Adrenal gland (tissue), 12 donors: Measurements from ENCODE around the gene PABPN1. TPM values are rescaled to one million over a fixed set of nuclear protein-coding genes. Genes with fewer than 3 reads are reported as not detected.

ENCODE experiments used
- DNase-seq, 7 donors: peaks; one replicate each; pipeline ENCODE4 v3.0.0-alpha.2; 2019 to 2020
- H3K27ac ChIP-seq, 5 donors: fragments of 200-600 bp; sonication (generic) in 4 of 5; 1 replicate in 3 of 5; 2 replicates in 2 of 5; pipeline versions ENCODE4 v1.5.1 to v1.8.0; 2016 to 2020; ENCODE audit warnings: mild to moderate bottlenecking in 1 of 5
- H3K27me3 ChIP-seq: fragments of 200-600 bp; 2 replicates; pipeline ENCODE4 v1.8.0; 2021
- H3K36me3 ChIP-seq, 2 donors: fragments of 200-600 bp; replicated peaks in 1 of 2; 1 replicate in 1 of 2; 2 replicates in 1 of 2; pipeline versions ENCODE4 v1.5.1 to v1.8.0; 2018 to 2022
- H3K4me1 ChIP-seq, 2 donors: fragments of 200-600 bp; replicated peaks in 1 of 2; 1 replicate in 1 of 2; 2 replicates in 1 of 2; pipeline versions ENCODE4 v1.5.1 to v1.8.0; 2018 to 2021
- H3K4me3 ChIP-seq, 4 donors: fragments of 200-600 bp; sonication (generic) in 3 of 4; one replicate each; pipeline ENCODE4 v1.5.1; 2016 to 2018
- H3K9me3 ChIP-seq, 3 donors: fragments of 200-600 bp; sonication (generic) in 1 of 3; replicated peaks in 1 of 3; 1 replicate in 2 of 3; 2 replicates in 1 of 3; pipeline versions ENCODE4 v1.5.1 to v1.8.0; 2016 to 2021
- CTCF ChIP-seq, 6 experiments: fragments of 450-650 bp in 4 of 6; fragments of 200-600 bp in 2 of 6; sonication (generic) in 1 of 6; IDR thresholded peaks; 1 replicate in 5 of 6; 2 replicates in 1 of 6; pipeline versions ENCODE4 v1.5.1 to v1.8.0; 2016 to 2021; ENCODE audit warnings: antibody characterized with exemption in 6 of 6, mild to moderate bottlenecking in 2 of 6, moderate library complexity in 1 of 6
- POLR2A ChIP-seq, 2 donors: fragments of 450-650 bp; IDR thresholded peaks; one replicate each; pipeline ENCODE4 v1.6.1; 2017; ENCODE audit warnings: antibody characterized with exemption in 2 of 2, mild to moderate bottlenecking in 2 of 2, moderate library complexity in 1 of 2
- WGBS, 4 donors: extraction: QIAGEN DNeasy Blood & Tissue Kit in 2 of 4; methylation state at CpG; one replicate each; pipeline versions ENCODE4 v1.1.5 to v1.1.7; 2013 to 2017; 5-methylcytosine and 5-hydroxymethylcytosine counted together
- intact Hi-C, 2 donors: fragments of 100-400 bp; cut with DNase I; formaldehyde crosslinking; loops; one replicate each; pipeline versions ENCODE4 v1.14.1 to v1.15.0; 2022 to 2023
- polyA plus RNA-seq, 3 donors: library from polyadenylated mRNA; stranded (reverse); fragments of 200-250 nt in 2 of 3; fragments of 350-450 nt in 1 of 3; fragmentation: Illumina TruSeq in 1 of 3; extraction: RNeasy Lipid Tissue Mini Kit (QIAGEN cat#74804) in 1 of 3; gene quantifications; one replicate each; pipeline ENCODE4 v1.2.3, GENCODE V29; 2013 to 2014
- total RNA-seq, 9 donors: library from RNA; depleted of rRNA in 4 of 9; stranded (reverse); fragments of >200 nt in 4 of 9; fragments of 120-200 nt in 1 of 9; fragmentation: NEBNext Ultra II Directional in 1 of 9; extraction: Animal tissue kit (Norgen Biotek cat#: 25700) in 1 of 9; gene quantifications; one replicate each; pipeline versions ENCODE4 v1.1.0 to v1.2.4, GENCODE V29; 2013 to 2023
- donor health status: healthy with polysubstance abuse.
- donor health status: Bipolar disorder and iron deficiency.
- donor health status: DM: yes; HTN: yes; CAD: no.
- donor health status: DM: no; HTN: no; CAD: no.
- donor health status: DM: no; HTN: no; CAD: no.
- donor health status: DM: yes; HTN: yes; CAD: no.

Gene PABPN1
- total and polyA plus RNA-seq, 12 donors: 18.3 to 632 (median 99.3) TPM

DNA sequence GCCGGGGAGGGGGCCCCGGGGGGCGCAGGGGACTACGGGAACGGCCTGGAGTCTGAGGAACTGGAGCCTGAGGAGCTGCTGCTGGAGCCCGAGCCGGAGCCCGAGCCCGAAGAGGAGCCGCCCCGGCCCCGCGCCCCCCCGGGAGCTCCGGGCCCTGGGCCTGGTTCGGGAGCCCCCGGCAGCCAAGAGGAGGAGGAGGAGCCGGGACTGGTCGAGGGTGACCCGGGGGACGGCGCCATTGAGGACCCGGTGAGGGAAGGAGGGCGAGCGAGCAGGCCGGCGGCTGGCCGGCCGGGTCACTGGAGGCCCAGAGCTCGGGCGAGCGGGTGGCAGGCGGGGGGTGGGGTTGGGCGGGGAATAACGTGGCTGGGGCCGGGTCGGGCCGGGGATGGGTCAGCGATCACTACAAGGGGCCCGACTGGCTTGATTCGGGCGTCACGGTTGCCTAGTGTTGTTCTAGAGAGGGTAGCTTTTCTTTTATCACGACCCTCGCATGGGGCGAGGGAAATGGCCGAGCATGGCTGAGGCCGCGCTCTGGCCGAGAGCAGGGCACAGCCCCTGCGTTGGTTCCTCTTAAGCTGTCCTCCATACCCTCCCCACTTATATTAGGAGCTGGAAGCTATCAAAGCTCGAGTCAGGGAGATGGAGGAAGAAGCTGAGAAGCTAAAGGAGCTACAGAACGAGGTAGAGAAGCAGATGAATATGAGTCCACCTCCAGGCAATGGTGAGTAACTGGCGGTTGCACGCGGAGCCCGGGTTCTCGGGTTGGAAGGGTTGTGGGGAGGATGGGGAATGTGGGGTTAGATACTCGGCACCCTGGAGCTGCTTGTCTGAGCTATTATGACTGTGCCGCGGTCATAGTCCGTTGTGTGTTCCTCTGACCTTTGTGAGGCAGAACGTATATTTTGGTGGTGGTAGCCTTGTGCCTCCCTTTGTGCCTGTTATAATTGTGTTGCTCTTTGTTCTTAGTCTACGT is 603 bp downstream of the PABPN1 start:
- peak; percentile 43 to 74 (median 59) for DNase-seq
- intact Hi-C loops: loop anchor here in 1 of 2 donors (10.0 kb wide), 2 partner anchors 57 to 243 kb away; partner anchors contain the start of gene AP1G2
- WGBS, 4 donors: 0 to 1% (median 1%) methylated on average over 18 to 64 of the region's 64 CpGs
- Histone ChIP-seq H3K9me3 (no peaks in the 10 kb centered on the region), H3K27ac (peak overlapping the region; percentile 40 to 99 (median 90)), H3K36me3 (peaks cover 0 to 27% of the 10 kb centered on the region in 2 donors), H3K4me3 (peak overlapping the region in 3 of 4 donors; percentile 19 to 86 (median 72)), H3K4me1 (peaks cover 16 to 26% of the 10 kb centered on the region in 2 donors), H3K27me3 (no peaks in the 10 kb centered on the region)
- TF ChIP-seq CTCF (IDR thresholded peaks at IDR 0.05) (peak in 1 of 6 experiments; percentile 7), POLR2A (IDR thresholded peaks at IDR 0.05) (peak; percentile 0 to 79)

- H3K27ac ChIP-seq: peak overlapping the region in 4 of 5 donors; percentile 90 to 99 (median 94)
- WGBS, 4 donors: 31 to 43% (median 40%) methylated on average over 10 of the region's 10 CpGs
- no peaks in the 10 kb centered on the region for H3K9me3 ChIP-seq
- peak overlapping the region in 2 of 4 donors; percentile 72 to 86 for H3K4me3 ChIP-seq
- TF ChIP-seq CTCF (IDR thresholded peaks at IDR 0.05): no peak
- H3K36me3 ChIP-seq: peaks cover 0 to 27% of the 10 kb centered on the region in 2 donors
- peak in 1 of 7 donors; percentile 42 for DNase-seq
- H3K4me1 ChIP-seq: peaks cover 16 to 26% of the 10 kb centered on the region in 2 donors
- no peaks in the 10 kb centered on the region for H3K27me3 ChIP-seq
- intact Hi-C loops: loop anchor here in 1 of 2 donors (10.0 kb wide), 2 partner anchors 58 to 242 kb away; partner anchors contain the start of gene AP1G2
These were observed 1.6 kb downstream of the PABPN1 start for GRCh38 chr14:23322568-23323517.

DNA sequence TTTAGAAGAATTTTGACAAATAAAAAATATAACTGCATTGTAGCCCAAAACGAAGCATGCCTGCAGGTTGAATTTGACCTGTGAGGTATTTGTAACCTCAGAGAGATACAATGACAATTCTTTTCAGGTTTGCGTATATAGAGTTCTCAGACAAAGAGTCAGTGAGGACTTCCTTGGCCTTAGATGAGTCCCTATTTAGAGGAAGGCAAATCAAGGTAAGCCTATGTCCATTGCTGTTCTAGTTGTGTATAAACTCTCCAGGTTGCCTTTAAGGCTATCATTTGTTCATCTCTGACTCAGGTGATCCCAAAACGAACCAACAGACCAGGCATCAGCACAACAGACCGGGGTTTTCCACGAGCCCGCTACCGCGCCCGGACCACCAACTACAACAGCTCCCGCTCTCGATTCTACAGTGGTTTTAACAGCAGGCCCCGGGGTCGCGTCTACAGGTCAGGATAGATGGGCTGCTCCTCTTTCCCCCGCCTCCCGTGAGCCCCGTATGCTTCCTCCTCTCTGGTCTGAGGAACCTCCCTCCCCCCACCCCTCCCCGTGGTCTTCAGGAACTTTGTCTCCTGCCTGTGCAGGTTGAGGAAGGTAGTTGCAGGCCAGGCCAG is 2.7 kb downstream of the PABPN1 start:
- 75 to 78% (median 76%) methylated on average over 18 of the region's 18 CpGs for WGBS, 4 donors
- DNase-seq: no peak
- H3K4me1 ChIP-seq: peaks cover 16 to 26% of the 10 kb centered on the region in 2 donors
- peaks cover 0 to 27% of the 10 kb centered on the region in 2 donors for H3K36me3 ChIP-seq
- TF ChIP-seq POLR2A (IDR thresholded peaks at IDR 0.05) (no peak), CTCF (IDR thresholded peaks at IDR 0.05) (no peak)
- H3K4me3 ChIP-seq: no peak overlapping the region
- no peaks in the 10 kb centered on the region for H3K9me3 ChIP-seq
- H3K27me3 ChIP-seq: no peaks in the 10 kb centered on the region
- no peak overlapping the region for H3K27ac ChIP-seq
- intact Hi-C loops: loop anchor here in 1 of 2 donors (10.0 kb wide), 2 partner anchors 59 to 241 kb away; partner anchors contain the start of gene AP1G2
